ENCODE results near the gene SNRK.

SNRK gene, protein sequence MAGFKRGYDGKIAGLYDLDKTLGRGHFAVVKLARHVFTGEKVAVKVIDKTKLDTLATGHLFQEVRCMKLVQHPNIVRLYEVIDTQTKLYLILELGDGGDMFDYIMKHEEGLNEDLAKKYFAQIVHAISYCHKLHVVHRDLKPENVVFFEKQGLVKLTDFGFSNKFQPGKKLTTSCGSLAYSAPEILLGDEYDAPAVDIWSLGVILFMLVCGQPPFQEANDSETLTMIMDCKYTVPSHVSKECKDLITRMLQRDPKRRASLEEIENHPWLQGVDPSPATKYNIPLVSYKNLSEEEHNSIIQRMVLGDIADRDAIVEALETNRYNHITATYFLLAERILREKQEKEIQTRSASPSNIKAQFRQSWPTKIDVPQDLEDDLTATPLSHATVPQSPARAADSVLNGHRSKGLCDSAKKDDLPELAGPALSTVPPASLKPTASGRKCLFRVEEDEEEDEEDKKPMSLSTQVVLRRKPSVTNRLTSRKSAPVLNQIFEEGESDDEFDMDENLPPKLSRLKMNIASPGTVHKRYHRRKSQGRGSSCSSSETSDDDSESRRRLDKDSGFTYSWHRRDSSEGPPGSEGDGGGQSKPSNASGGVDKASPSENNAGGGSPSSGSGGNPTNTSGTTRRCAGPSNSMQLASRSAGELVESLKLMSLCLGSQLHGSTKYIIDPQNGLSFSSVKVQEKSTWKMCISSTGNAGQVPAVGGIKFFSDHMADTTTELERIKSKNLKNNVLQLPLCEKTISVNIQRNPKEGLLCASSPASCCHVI

GRCh38 chr3:43286115-43286840, at the start of gene SNRK:
Gene SNRK (plus strand): TSS chr3:43286540. CDS start chr3:43303204, 16,664 bp downstream.
- peak; percentile 54 to 88 for DNase-seq

- no peak for DNase-seq
These were observed 47.5 kb upstream of the SNRK start for GRCh38 chr3:43238801-43239200.

- DNase-seq, result no peak
These were observed 46.6 kb upstream of the SNRK start for GRCh38 chr3:43239755-43240154.

GRCh38 chr3:43243590-43244587, 42.5 kb upstream of the SNRK start:
- DNase-seq, result no peak

GRCh38 chr3:43244694-43245093, 41.6 kb upstream of the SNRK start:
- no peak for DNase-seq

DNA sequence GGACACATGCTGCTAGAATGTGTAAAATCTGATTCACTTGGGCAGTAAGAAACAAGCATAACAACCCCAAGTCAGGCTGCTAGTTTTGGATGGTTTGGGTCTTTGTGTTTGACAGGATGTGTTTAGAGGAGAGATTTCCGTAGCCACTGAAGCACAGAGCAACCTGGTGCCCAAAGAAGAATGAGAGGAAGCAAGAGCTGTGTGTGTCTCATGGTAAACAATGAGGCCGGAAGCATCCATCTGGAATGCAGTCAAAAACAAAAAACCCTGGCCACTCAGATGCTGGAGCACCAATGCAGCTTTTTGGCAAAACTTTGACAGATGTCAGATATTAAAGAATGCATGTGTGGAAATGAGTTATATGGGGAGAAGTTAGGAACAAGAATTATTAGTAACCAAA, 39.4 kb upstream of the SNRK start:
- DNase-seq, result no peak

DNA sequence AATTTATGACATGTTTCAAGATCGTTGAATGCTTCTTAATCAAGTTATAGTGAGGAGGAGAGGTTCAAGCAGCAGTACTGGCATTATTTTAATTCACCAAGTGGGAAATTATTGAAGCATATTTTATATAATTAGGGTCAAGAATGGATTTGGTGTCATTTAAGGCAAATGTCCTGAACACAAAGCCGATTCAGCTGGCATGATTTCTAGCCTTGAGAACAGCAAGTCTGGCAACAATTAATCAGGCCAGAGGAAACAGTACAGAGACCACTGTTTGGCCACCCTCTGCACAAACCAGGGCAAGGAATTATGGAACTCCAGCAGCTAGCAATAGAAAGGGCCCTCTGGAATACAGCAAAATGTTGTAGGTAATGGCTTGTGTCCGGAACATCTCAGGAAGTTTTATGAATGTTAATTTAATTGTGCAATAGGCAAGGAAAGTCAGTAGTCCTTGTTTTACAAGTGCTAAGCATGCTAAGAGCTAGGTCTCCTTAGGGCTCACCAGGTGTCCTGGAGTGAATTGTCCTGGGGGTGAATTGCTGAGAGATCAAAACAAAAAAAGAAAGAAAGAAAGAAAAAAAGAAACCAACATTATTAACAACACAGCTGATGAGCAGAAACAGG, 38.7 kb upstream of the SNRK start:
- DNase-seq, result no peak

GRCh38 chr3:43248185-43248583, 38.2 kb upstream of the SNRK start:
- no peak for DNase-seq

GRCh38 chr3:43248973-43249372, 37.4 kb upstream of the SNRK start:
- DNase-seq, result no peak

- DNase-seq, result no peak
These were observed 36.9 kb upstream of the SNRK start for GRCh38 chr3:43249405-43249804.

- DNase-seq, result no peak
These were observed 33.0 kb upstream of the SNRK start for GRCh38 chr3:43253294-43253693.

- DNase-seq, result no peak
These were observed 32.2 kb upstream of the SNRK start for GRCh38 chr3:43254125-43254524.

GRCh38 chr3:43255662-43256061, 30.7 kb upstream of the SNRK start:
- peak in 1 of 2 donors; percentile 18 for DNase-seq

DNA sequence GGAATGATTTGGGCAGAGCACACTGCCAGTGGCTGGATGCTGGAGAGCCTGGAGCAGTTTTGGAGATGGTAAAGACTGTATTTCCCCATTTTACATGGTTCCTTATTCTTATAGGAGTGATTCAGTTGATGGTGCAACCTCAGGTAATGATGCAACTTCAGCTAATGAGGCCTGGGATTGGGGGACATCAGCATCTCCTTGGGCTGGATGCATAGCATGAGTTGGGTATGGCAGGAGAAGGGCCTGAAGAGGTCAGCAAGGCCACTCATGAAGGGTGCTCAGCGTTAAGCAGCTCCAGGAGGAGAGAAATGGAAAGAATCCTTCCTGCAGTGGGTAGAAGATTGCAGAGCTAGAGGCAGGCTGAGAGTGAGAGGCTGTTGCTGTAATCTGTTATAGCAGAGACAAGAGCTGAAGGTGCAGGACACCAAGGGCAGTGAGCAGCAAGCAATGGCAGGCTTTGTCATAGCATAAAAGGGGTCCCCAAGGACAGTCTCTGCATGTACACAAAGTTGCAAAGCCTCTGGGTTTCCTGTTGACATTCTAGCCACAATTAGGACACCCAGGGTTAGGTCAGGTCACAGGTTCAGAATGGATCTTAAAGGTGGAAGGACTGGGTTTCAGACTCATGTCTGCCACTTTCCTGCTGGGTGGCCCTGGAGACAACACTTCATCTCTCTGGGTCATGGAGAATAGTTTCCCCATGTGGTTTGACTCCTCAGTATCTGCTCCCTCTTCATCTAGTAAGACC, 29.5 kb upstream of the SNRK start:
- DNase-seq, result peak; percentile 81 to 89

DNA sequence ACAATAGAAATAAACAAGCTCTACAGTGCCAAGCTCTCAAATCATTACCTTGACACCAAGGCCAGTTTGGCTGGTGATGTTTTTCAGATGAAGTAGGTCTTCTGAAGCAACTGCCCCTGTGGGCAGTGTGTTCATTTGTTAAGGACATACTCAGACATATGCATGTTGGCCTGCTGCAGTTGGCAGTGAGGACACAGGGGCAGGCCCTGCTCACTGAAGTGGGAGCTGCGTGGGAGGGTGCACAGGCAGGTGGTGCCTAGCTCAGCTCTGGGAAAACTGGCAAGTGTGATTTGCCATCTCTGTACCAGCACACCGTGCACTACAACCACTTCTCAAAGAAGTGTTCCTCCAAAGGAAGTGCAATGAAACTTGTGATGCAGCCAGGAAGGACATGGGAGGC, 28.5 kb upstream of the SNRK start:
- DNase-seq, result no peak

DNA sequence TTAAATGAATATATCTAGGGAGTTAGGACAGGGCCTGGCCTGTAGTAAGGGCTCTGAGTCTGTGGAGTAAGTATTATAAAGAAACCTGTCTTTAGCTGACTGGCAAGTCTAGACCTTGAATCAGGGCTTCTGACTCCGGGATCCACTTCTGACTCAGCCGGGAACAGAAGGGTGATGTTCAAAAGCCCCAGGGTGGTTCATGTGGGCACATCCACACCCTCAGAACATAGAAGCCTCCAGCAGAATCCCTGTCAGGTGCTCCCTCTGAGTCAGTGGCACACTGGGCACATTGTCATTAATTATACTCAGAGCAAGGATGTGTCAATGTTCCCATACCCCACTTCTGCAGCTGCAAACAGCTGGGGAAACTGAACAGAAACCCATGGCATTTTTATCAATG, 26.7 kb upstream of the SNRK start:
- peak in 1 of 2 donors; percentile 29 for DNase-seq

GRCh38 chr3:43260412-43260811, 25.9 kb upstream of the SNRK start:
- DNase-seq, result no peak

GRCh38 chr3:43262194-43262593, 24.1 kb upstream of the SNRK start:
- DNase-seq, result no peak

GRCh38 chr3:43266451-43266850, 19.9 kb upstream of the SNRK start:
- DNase-seq, result no peak

- DNase-seq, result no peak
These were observed 19.3 kb upstream of the SNRK start for GRCh38 chr3:43266995-43267394.

- no peak for DNase-seq
These were observed 17.7 kb upstream of the SNRK start for GRCh38 chr3:43268636-43269035.

All from inflammatory macrophage treated with lipopolysaccharide for 1 hour (primary cell).